H1 (cell line): ENCODE measurements around the gene SPATA31E1. TPM values are rescaled to one million over a fixed set of nuclear protein-coding genes. Genes with fewer than 3 reads are reported as not detected.

Source experiments
- BCL11A ChIP-seq, 2 experiments: IDR thresholded peaks; one replicate each; pipeline ENCODE4 v1.6.1; 2011; ENCODE audit warnings: low read depth in 2 of 2, low read length in 2 of 2, mild to moderate bottlenecking in 2 of 2
- HDAC2 ChIP-seq, 2 experiments: fragments of 300-600 bp in 1 of 2; sonication (generic) in 1 of 2; IDR thresholded peaks; 2 replicates each; pipeline ENCODE4 v1.6.1; 2011 to 2012; ENCODE audit warnings: low read depth in 2 of 2, low read length in 2 of 2, mild to moderate bottlenecking in 2 of 2, moderate library complexity in 2 of 2, borderline replicate concordance in 1 of 2, inconsistent platforms in 1 of 2
- KDM5A ChIP-seq: fragments of 200-600 bp; IDR thresholded peaks from 2 replicates; pipeline ENCODE4 v1.7.1; 2012; ENCODE audit warnings: mild to moderate bottlenecking, low read length, inconsistent platforms, mixed read lengths
- RAD21 ChIP-seq, 2 experiments: IDR thresholded peaks in 1 of 2; conservative IDR thresholded peaks in 1 of 2; 2 replicates each; pipeline ENCODE4 v1.6.1; 2011; ENCODE audit warnings: low read depth in 2 of 2, low read length in 2 of 2, improper control_type of control experiment in 1 of 2, inconsistent platforms in 1 of 2, mild to moderate bottlenecking in 1 of 2, moderate library complexity in 1 of 2
- polyA plus RNA-seq, 7 experiments: library from polyadenylated mRNA; depleted of rRNA in 3 of 7; stranded (reverse) in 5 of 7; unstranded in 2 of 7; fragments of >200 nt in 5 of 7; fragments of 200-250 nt in 2 of 7; gene quantifications; 1 replicate in 5 of 7; 2 replicates in 1 of 7; 4 replicates in 1 of 7; pipeline versions ENCODE4 v1.2.1 to v1.2.3, GENCODE V29; 2011 to 2013; ENCODE audit warnings: missing spikeins in 2 of 7, mixed read lengths in 2 of 7
- total RNA-seq: library from RNA; stranded (reverse); fragmentation: NEBNext Ultra II Directional; extraction: Animal tissue kit (Norgen Biotek cat#: 25700); gene quantifications from 2 replicates; pipeline ENCODE4 v1.2.1, GENCODE V29; 2021

SPATA31E1 gene
- total and polyA plus RNA-seq, 2 of the 8 experiments (the other 6 are each of a cell fraction or from before 2014, with no cell fraction given) = 0.05 to 0.09 TPM

GRCh38 chr9:87868175-87868574 is 14.5 kb upstream of the SPATA31E1 start (continued):
- no peak for TF ChIP-seq RAD21 (IDR thresholded peaks at IDR 0.05 in 1 of 2, conservative IDR thresholded peaks at IDR 0.05 in 1 of 2; ENCODE audit: low read depth in 2 of 2, low read length in 2 of 2)
- TF ChIP-seq BCL11A (IDR thresholded peaks at IDR 0.05; ENCODE audit: low read depth in 2 of 2, low read length in 2 of 2) = no peak
- TF ChIP-seq KDM5A = no peak
- no peak for TF ChIP-seq HDAC2 (IDR thresholded peaks at IDR 0.05; ENCODE audit: borderline replicate concordance in 1 of 2, low read depth in 2 of 2, low read length in 2 of 2)
